HG02623 (cell line): Measurements from ENCODE around the gene MAD1L1.

Experiments used
- ATAC-seq: cut with Tn5 transposase; IDR thresholded peaks from one replicate; pipeline ENCODE4 v1.9.1; 2021; ENCODE audit warnings: moderate library complexity; ENCODE audit not compliant: unreplicated experiment

The MAD1L1 gene

DNA sequence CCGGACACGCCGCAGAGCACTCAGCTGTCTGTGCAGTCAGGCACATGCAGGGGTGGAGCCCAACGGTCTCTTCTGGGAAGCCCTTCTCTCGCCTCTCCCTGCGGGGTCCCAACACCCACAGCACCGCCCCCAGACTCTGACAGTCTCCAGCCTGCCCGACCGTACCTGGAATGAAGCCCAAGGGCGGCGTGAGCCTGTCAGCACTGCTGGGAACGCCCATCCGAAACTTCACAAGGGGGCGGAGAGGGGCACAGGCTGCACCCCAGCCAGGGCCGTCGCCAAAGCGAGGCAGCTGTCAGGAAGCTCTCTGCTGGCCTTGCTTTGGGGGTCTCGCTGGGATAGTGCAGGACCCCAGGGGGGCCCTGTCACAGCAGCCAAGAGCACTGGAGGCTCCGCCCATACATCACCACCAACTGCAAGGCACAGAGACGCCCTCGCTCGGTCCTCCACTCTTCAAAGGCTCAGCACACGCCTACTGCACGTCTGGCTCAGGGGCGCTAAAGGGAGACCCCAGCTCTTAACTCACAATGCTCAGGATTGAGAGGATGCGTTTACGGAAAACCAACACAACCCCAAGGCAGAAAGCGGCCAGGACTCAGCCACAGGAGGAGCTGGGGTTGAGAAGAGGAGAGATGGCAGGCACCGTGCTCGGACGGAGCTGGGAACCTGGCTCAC, 30.9 kb downstream of the MAD1L1 start:
- no peak for ATAC-seq

- no peak for ATAC-seq
Observed at GRCh38 chr7:2201128-2201527, 31.6 kb downstream of the MAD1L1 start.

GRCh38 chr7:2200584-2200980, 32.2 kb downstream of the MAD1L1 start:
- no peak for ATAC-seq

GRCh38 chr7:2199956-2200583, 32.7 kb downstream of the MAD1L1 start:
- ATAC-seq = no peak

DNA sequence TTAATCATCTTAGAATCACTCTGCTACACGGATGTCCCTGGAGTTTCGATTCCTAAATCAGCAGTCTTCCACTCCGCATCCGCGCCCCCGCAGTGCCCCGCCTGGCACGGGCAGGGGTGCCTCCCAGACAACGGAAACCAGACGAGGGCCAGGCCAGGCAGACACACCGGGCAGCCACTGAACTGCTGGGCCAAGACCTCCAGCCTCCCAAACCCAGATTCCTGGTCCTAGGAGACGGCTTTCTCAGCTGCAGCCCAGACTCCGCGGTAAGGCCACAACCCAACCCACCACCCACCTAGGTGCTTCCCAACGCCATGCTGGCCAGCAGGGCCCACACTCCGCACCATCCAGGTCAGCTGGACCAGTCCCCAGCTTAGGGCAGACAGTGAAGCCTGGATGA, 33.2 kb downstream of the MAD1L1 start:
- no peak for ATAC-seq

DNA sequence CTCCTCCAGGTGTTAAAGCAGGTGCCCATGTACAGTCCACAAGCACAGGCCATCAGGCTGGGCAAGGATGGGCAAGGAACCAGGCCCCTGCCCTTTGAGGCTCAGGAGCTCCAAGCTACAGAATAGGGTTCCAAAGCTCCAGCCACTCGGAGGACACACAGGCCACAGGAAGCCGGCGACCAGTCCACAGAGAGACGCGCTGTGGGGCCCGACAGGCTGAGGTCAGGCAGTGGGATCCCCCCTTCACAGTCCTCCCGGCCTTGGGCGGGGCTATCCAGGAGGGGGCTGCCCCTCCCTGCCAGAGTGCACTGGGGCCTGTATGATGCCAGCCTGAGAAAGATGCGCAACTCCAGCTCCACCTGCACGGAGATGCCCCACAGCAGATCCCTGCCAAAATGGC, 34.0 kb downstream of the MAD1L1 start:
- no peak for ATAC-seq

DNA sequence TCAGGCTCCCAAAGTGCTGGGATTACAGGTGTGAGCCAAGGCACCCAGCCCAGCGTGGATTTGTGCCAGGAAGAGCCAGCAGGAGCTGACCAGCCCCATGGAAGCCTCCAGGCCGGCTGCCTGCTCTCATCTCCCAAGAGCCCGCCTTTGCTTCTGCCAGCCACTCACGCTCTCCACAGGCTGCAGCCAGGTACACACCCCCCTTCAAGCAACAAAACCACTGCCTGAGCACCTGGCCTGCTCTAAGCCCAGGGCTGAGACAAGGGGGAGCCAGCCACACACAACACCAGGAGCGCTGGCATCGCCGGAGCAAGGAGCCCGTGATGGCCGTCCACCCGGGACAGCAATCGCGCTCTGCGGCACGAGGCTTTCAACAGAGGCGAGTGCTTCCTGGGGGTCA, 34.5 kb downstream of the MAD1L1 start:
- ATAC-seq = no peak

GRCh38 chr7:2197436-2198155, 35.1 kb downstream of the MAD1L1 start:
- no peak for ATAC-seq

DNA sequence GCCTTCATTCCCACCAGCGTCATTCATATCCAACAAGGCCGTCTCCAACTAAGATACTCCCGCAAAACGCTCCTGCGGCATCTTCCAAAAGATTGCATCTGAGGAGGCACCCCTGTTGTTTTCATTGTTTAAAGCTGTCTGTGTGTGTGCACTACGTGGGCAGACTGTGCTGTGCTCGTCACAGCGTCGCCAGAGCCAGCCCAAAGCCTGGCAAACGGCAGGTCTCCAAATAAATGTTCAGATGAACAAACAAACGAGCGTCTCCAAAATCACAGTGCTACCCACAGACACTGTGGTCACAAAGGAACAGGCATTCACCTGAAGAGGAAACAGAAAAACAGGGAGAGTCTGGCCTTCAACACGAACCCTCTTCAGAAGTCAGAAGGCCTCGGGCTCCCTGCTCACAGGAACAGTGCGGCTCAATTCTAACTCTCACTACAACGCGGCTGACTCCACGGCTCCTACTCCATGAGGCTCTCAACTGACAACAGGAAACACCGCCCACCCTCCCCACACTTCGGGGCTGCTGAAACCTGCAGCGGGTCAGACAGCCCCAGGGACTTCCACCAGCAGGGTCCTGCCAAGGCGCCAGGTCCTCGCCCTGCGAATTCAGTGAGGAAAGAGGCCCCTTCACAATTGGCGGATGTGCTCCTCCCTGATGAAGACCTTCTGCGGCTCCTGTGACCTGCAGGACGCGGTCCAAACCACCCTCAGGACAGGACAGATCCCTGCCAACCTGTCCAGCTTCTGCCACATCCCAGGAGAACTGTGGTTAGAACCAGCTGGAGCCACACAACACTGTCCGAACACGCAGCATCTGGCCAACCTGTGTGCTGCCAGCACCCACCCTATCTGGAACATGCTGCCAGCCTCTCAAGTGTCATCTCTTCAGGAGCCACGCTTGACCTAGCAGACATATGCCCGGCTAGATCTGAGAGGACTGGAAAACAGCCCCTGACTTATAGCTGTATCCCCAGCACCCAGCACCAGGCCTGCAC, 36.1 kb downstream of the MAD1L1 start:
- no peak for ATAC-seq

- ATAC-seq = no peak
Observed at GRCh38 chr7:2195400-2196246, 37.1 kb downstream of the MAD1L1 start.

DNA sequence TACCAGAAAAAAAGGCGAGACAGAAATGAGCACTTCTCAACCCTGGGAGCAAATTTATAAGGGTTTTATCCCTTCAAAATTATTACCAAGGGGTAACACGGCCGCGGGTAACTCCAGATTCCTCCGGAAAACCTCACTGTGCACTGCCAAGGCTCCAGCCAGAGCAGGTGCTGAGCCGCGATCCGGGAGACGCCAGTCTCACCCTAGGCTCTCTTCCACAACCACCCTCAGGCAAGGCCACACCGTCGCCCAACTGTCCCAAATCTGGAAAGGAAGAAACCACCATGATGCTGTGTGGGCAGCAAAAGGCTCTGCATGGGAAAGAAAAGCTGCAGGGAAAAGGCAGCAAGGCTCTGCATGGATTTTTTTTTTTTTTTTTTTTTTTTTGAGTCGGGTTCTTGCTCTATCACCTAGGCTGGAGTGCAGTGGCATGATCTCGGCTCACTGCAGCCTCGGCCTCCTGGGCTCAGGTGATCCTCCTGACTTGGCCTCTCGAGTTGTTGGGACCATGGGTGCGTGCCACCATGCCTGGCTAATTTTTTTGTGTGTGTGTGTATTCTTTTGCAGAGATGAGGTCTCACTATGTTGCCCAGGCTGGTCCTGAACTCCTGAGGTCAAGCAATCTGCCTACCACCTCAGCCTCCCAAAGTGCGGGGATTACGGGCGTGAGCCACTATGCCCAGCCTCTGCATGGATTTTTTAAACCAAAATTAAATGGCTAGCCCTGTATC, 39.0 kb downstream of the MAD1L1 start:
- ATAC-seq = no peak

- ATAC-seq = no peak
Observed at GRCh38 chr7:2192831-2193534, 39.8 kb downstream of the MAD1L1 start.

DNA sequence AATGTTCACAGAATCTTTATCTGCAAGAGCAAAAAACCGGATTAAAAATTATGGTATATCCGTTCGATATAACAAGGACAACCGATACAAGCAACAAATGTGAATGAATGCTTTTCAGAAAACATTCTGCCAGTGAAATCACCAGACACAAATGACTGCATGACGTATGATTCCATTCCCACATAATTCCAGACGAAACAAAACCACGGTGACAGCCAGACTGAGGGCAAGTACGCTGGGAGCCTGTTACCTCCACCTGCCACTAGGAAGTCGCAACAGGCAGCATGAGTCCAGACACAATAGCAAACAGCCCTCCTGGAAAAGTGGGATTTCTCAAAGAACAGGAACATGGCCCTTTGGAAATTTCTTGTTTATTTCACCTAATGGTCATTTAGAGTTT, 41.7 kb downstream of the MAD1L1 start:
- ATAC-seq = no peak

DNA sequence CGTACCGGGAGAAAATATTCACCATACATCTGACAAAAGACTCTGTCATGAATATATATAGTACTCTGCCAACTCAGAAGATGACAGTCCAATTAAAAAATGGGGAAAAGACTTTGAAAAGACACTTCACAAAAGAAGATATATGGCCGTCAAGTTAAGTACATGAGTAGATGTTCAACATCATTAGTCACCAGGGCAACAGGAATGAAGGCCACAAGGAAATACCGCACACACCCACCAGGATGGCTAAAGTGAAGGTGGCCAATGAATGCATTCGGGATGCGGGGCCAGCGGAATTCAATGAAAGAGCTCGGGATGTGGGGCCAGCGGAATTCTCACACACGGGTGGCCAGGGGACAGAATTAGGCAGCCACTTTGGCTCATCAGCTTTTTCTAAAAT, 42.2 kb downstream of the MAD1L1 start:
- no peak for ATAC-seq

GRCh38 chr7:2186166-2186565, 46.6 kb downstream of the MAD1L1 start:
- ATAC-seq = no peak

- ATAC-seq = no peak
Observed at GRCh38 chr7:2185715-2186114, 47.0 kb downstream of the MAD1L1 start.

DNA sequence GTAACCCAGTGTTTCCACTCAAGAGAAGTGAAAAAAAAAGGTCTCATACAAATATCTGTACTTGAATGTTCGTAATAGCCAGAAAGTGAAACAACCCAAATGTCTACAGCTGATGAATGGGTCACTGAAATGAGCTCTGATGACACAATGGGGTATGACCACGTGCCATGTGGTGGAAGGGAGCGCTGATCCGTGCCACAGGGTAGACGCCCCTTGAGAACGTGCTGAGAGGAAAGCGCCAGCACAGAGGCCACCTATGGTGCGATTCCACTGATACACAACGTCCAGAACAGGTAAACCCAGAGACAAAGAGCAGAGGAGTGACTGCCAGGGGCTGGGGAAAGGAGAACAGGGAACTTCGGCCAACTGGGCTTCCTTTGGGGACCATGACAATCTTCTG, 50.3 kb downstream of the MAD1L1 start:
- no peak for ATAC-seq

GRCh38 chr7:2181077-2181854, 51.5 kb downstream of the MAD1L1 start:
- no peak for ATAC-seq
